H9 (cell line): Measurements from ENCODE around the gene DPY19L3. TPM values are rescaled to one million over a fixed set of nuclear protein-coding genes. Genes with fewer than 3 reads are reported as not detected.

Experiments used
- DNase-seq: peaks from one replicate; pipeline ENCODE4 v3.0.0-alpha.2; 2017
- H2AFZ ChIP-seq: one replicate; pipeline ENCODE4 v1.6.1; 2013; ENCODE audit warnings: mild to moderate bottlenecking, low read length, control low read depth, moderate library complexity
- H2AK5ac ChIP-seq: 2 replicates; pipeline ENCODE4 v1.6.1; 2013; ENCODE audit warnings: low read length, control low read depth, mixed read lengths; ENCODE audit not compliant: insufficient read length
- H2BK120ac ChIP-seq: one replicate; pipeline ENCODE4 v1.6.1; 2013; ENCODE audit warnings: low read depth, mild to moderate bottlenecking, low read length, control low read depth, inconsistent platforms; ENCODE audit not compliant: poor library complexity, severe bottlenecking
- H2BK12ac ChIP-seq: 2 replicates; pipeline ENCODE4 v1.6.1; 2013; ENCODE audit warnings: low read length, control low read depth, mixed read lengths, low read depth; ENCODE audit not compliant: insufficient read length
- H2BK15ac ChIP-seq: 2 replicates; pipeline ENCODE4 v1.6.1; 2013; ENCODE audit warnings: low read depth, low read length, control low read depth
- H2BK20ac ChIP-seq: one replicate; pipeline ENCODE4 v1.6.1; 2013; ENCODE audit warnings: low read depth, mild to moderate bottlenecking, low read length, control low read depth, inconsistent platforms; ENCODE audit not compliant: poor library complexity, severe bottlenecking
- H2BK5ac ChIP-seq: 2 replicates; pipeline ENCODE4 v1.6.1; 2013; ENCODE audit warnings: low read length, control low read depth, mixed read lengths; ENCODE audit not compliant: insufficient read length
- H3K14ac ChIP-seq: 2 replicates; pipeline ENCODE4 v1.6.1; 2013; ENCODE audit warnings: low read length, control low read depth; ENCODE audit not compliant: insufficient read depth
- H3K18ac ChIP-seq: 2 replicates; pipeline ENCODE4 v1.6.1; 2013; ENCODE audit warnings: low read depth, mild to moderate bottlenecking, mixed read lengths, low read length, control low read depth; ENCODE audit not compliant: insufficient read length
- H3K23ac ChIP-seq: 2 replicates; pipeline ENCODE4 v1.6.1; 2013; ENCODE audit warnings: low read length, control low read depth, mixed read lengths, low read depth; ENCODE audit not compliant: insufficient read length
- H3K23me2 ChIP-seq: 2 replicates; pipeline ENCODE4 v1.6.1; 2013; ENCODE audit warnings: low read depth, mild to moderate bottlenecking, mixed read lengths, low read length, control low read depth; ENCODE audit not compliant: insufficient read length, poor library complexity, severe bottlenecking
- H3K27ac ChIP-seq: 2 replicates; pipeline ENCODE4 v1.5.1; 2013; ENCODE audit warnings: low read length, control low read depth, mixed read lengths, low read depth; ENCODE audit not compliant: insufficient read length
- H3K27me3 ChIP-seq: 2 replicates; pipeline ENCODE4 v1.6.1; 2013; ENCODE audit warnings: low read length, control low read depth, inconsistent platforms; ENCODE audit not compliant: insufficient read depth
- H3K4ac ChIP-seq: 2 replicates; pipeline ENCODE4 v1.6.1; 2013; ENCODE audit warnings: low read depth, mild to moderate bottlenecking, control low read depth, inconsistent platforms, low read length, moderate library complexity
- H3K4me1 ChIP-seq: 2 replicates; pipeline ENCODE4 v1.6.1; 2013; ENCODE audit warnings: low read length, control low read depth, inconsistent platforms; ENCODE audit not compliant: insufficient read depth
- H3K4me2 ChIP-seq: 2 replicates; pipeline ENCODE4 v1.6.1; 2013; ENCODE audit warnings: low read length, control low read depth, mixed read lengths; ENCODE audit not compliant: insufficient read length, insufficient read depth
- H3K56ac ChIP-seq: 2 replicates; pipeline ENCODE4 v1.6.1; 2013; ENCODE audit warnings: low read depth, mild to moderate bottlenecking, mixed read lengths, low read length, control low read depth; ENCODE audit not compliant: insufficient read length
- H3K79me1 ChIP-seq: 2 replicates; pipeline ENCODE4 v1.6.1; 2013; ENCODE audit warnings: low read depth, mild to moderate bottlenecking, moderate library complexity, low read length, control low read depth, inconsistent platforms; ENCODE audit not compliant: insufficient read depth, poor library complexity, severe bottlenecking
- H3K79me2 ChIP-seq: 2 replicates; pipeline ENCODE4 v1.6.1; 2013; ENCODE audit warnings: low read length, control low read depth, inconsistent platforms; ENCODE audit not compliant: insufficient read depth
- H3K9ac ChIP-seq: 2 replicates; pipeline ENCODE4 v1.6.1; 2013; ENCODE audit warnings: low read length, control low read depth, mixed read lengths; ENCODE audit not compliant: insufficient read length; ENCODE audit errors: extremely low read depth
- H3K9me3 ChIP-seq: one replicate; pipeline ENCODE4 v1.6.1; 2013; ENCODE audit warnings: low read depth, low read length, inconsistent platforms; ENCODE audit not compliant: control insufficient read depth
- H3T11ph ChIP-seq: one replicate; pipeline ENCODE4 v1.6.1; 2013; ENCODE audit warnings: mild to moderate bottlenecking, low read length, control low read depth, inconsistent platforms
- H4K20me1 ChIP-seq: one replicate; pipeline ENCODE4 v1.6.1; 2013; ENCODE audit not compliant: control insufficient read depth, insufficient read length, insufficient read depth
- H4K5ac ChIP-seq: 2 replicates; pipeline ENCODE4 v1.6.1; 2013; ENCODE audit warnings: low read depth, mild to moderate bottlenecking, mixed read lengths, low read length, control low read depth; ENCODE audit not compliant: insufficient read length
- H4K8ac ChIP-seq: replicated peaks from 2 replicates; pipeline ENCODE4 v1.6.1; 2013; ENCODE audit warnings: low read length, control low read depth, mixed read lengths, low read depth; ENCODE audit not compliant: insufficient read length
- H4K91ac ChIP-seq: 2 replicates; pipeline ENCODE4 v1.6.1; 2013; ENCODE audit warnings: low read depth, mild to moderate bottlenecking, moderate library complexity, mixed read lengths, low read length, control low read depth; ENCODE audit not compliant: insufficient read length
- H3K27ac Mint-ChIP-seq, 3 experiments: 2 replicates in 2 of 3; 3 replicates in 1 of 3; pipeline ENCODE4 v1.8.0; 2020 to 2021; ENCODE audit warnings: mixed read lengths in 3 of 3, mild to moderate bottlenecking in 1 of 3, moderate library complexity in 1 of 3
- H3K27me3 Mint-ChIP-seq: 2 replicates; pipeline ENCODE4 v1.8.0; 2021; ENCODE audit warnings: low read depth, mild to moderate bottlenecking, moderate library complexity, mixed read lengths
- H3K36me3 Mint-ChIP-seq, 3 experiments: 2 replicates in 2 of 3; 3 replicates in 1 of 3; pipeline ENCODE4 v1.8.0; 2020 to 2021; ENCODE audit warnings: low read depth in 3 of 3, mixed read lengths in 3 of 3; ENCODE audit not compliant: insufficient read depth in 1 of 3
- H3K4me1 Mint-ChIP-seq, 2 experiments: 2 replicates each; pipeline ENCODE4 v1.8.0; 2020; ENCODE audit warnings: mixed read lengths in 2 of 2
- H3K4me3 Mint-ChIP-seq, 2 experiments: 2 replicates in 1 of 2; 3 replicates in 1 of 2; pipeline ENCODE4 v1.8.0; 2020 to 2021; ENCODE audit warnings: mild to moderate bottlenecking in 2 of 2, mixed read lengths in 2 of 2, moderate library complexity in 1 of 2
- H3K9me3 Mint-ChIP-seq, 2 experiments: 2 replicates in 1 of 2; 3 replicates in 1 of 2; pipeline ENCODE4 v1.8.0; 2020; ENCODE audit warnings: mild to moderate bottlenecking in 2 of 2, mixed read lengths in 2 of 2, moderate library complexity in 1 of 2
- WGBS: extraction: QIAGEN DNeasy Blood & Tissue Kit; methylation state at CpG from one replicate; pipeline ENCODE4 v1.1.7; 2013; ENCODE audit warnings: missing lambda C conversion rate, low lambda C conversion rate, mixed read lengths; ENCODE audit not compliant: insufficient read length; ENCODE audit errors: extremely low coverage; 5-methylcytosine and 5-hydroxymethylcytosine counted together
- total RNA-seq: library from RNA; stranded (reverse); gene quantifications from 2 replicates; pipeline ENCODE4 v1.2.1, GENCODE V29; 2021
- TF ChIP-seq, protein P1 (sequence below): fragments of 200-600 bp; sonication (generic); conservative IDR thresholded peaks from 3 replicates; pipeline ENCODE4 v1.8.0; 2021; ENCODE audit warnings: antibody characterized with exemption, mild to moderate bottlenecking

DPY19L3 gene
- total RNA-seq, 1 experiment from 2014 or later, result 54.5 TPM

DNA sequence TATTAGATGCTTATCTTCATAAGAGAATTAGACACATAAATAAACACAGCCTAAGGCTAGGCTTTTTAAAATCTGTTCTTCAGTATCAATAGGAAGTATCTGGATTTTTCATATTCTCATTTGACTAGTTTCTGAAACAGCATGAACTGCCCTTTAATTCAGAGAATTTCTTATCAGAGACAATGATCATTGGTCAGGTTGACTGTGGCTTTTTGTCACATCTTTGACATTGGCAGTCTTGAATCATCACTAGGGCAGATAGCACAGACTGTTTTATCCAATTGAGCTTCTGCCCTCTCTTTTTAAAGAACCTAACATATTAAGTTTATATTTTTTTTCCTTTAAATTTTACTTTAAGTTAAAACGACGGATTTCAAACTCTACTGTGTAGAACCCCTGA lies 59.6 kb downstream of the DPY19L3 start:
- H2AFZ ChIP-seq, result no peak overlapping the region
- no peak overlapping the region for H4K91ac ChIP-seq
- H3K9me3 ChIP-seq, result no peaks in the 10 kb centered on the region
- no peak overlapping the region for H3K18ac ChIP-seq
- H3K23me2 ChIP-seq, result no peaks in the 10 kb centered on the region
- H3K9me3 Mint-ChIP-seq, result no peaks in the 10 kb centered on the region
- H3K4me1 Mint-ChIP-seq, result 0 out of 4 replicates have a peak, but pooled peaks cover 0 to 3% of the 10 kb centered on the region in 2 experiments
- no peak overlapping the region for H4K8ac ChIP-seq
- TF ChIP-seq, protein P1, sequence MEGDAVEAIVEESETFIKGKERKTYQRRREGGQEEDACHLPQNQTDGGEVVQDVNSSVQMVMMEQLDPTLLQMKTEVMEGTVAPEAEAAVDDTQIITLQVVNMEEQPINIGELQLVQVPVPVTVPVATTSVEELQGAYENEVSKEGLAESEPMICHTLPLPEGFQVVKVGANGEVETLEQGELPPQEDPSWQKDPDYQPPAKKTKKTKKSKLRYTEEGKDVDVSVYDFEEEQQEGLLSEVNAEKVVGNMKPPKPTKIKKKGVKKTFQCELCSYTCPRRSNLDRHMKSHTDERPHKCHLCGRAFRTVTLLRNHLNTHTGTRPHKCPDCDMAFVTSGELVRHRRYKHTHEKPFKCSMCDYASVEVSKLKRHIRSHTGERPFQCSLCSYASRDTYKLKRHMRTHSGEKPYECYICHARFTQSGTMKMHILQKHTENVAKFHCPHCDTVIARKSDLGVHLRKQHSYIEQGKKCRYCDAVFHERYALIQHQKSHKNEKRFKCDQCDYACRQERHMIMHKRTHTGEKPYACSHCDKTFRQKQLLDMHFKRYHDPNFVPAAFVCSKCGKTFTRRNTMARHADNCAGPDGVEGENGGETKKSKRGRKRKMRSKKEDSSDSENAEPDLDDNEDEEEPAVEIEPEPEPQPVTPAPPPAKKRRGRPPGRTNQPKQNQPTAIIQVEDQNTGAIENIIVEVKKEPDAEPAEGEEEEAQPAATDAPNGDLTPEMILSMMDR, result no peak
- no peaks in the 10 kb centered on the region for H3K4me1 ChIP-seq
- H3K79me1 ChIP-seq, result no peaks in the 10 kb centered on the region
- no peak overlapping the region for H2BK12ac ChIP-seq
- DNase-seq, result no peak
- no peak overlapping the region for H3K9ac ChIP-seq
- no peak overlapping the region for H3K4ac ChIP-seq
- no peak overlapping the region for H2BK5ac ChIP-seq
- H4K20me1 ChIP-seq, result no peaks in the 10 kb centered on the region
- no peak overlapping the region for H4K5ac ChIP-seq
- H3K27me3 ChIP-seq, result no peaks in the 10 kb centered on the region
- no peak overlapping the region for H2BK120ac ChIP-seq
- H3K4me3 Mint-ChIP-seq, result no peak overlapping the region
- H3K36me3 Mint-ChIP-seq, result peaks cover 9 to 32% (median 14%) of the 10 kb centered on the region in 3 experiments; a peak in 6 of 7 replicates
- no peak overlapping the region for H2BK20ac ChIP-seq
- no peak overlapping the region for H3K4me2 ChIP-seq
- H2AK5ac ChIP-seq, result no peak overlapping the region
- no peak overlapping the region for H3K27ac Mint-ChIP-seq
- no peak overlapping the region for H3K27ac ChIP-seq
- no peak overlapping the region for H3K56ac ChIP-seq
- H2BK15ac ChIP-seq, result no peak overlapping the region
- H3K14ac ChIP-seq, result no peak overlapping the region
- H3K27me3 Mint-ChIP-seq, result no peaks in the 10 kb centered on the region
- H3K23ac ChIP-seq, result no peak overlapping the region
- no peaks in the 10 kb centered on the region for H3K79me2 ChIP-seq
- H3T11ph ChIP-seq, result no peak overlapping the region
- no CpG with 5 or more reads among the region's 2 CpGs for WGBS
